K562 (cell line): Measurements from ENCODE around the gene EZH1. TPM values are rescaled to one million over a fixed set of nuclear protein-coding genes. Genes with fewer than 3 reads are reported as not detected.
A peak's percentile ranks its signal among the peaks of the same experiment; 100 is the strongest.

ENCODE experiments used
- ATF1 ChIP-seq, 2 experiments: fragments of 450-650 bp in 1 of 2; IDR thresholded peaks; 2 replicates each; pipeline ENCODE4 v1.6.1; 2016; ENCODE audit warnings: missing compliant biosample characterization in 1 of 2, missing genetic modification characterization in 1 of 2
- CCNT2 ChIP-seq: IDR thresholded peaks from 2 replicates; pipeline ENCODE4 v1.6.1; 2011; ENCODE audit warnings: borderline replicate concordance, low read depth, mild to moderate bottlenecking, moderate library complexity, mixed read lengths, low read length; ENCODE audit not compliant: insufficient read length; ENCODE audit errors: extremely low read depth
- CHD1 ChIP-seq: fragments of 200-600 bp; sonication (generic); IDR thresholded peaks from one replicate; pipeline ENCODE4 v1.6.1; 2012; ENCODE audit warnings: mild to moderate bottlenecking, moderate library complexity, low read length, inconsistent platforms
- ESRRA ChIP-seq: fragments of 450-650 bp; IDR thresholded peaks from 2 replicates; pipeline ENCODE4 v1.6.1; 2014; ENCODE audit warnings: low read depth, mild to moderate bottlenecking, moderate library complexity, borderline replicate concordance
- FOXP4 ChIP-seq: sonication (generic); formaldehyde crosslinking; IDR thresholded peaks from 2 replicates; pipeline ENCODE4 v1.8.0; 2022; ENCODE audit warnings: mild to moderate bottlenecking, missing genetic modification reagents, borderline replicate concordance
- GATAD2B ChIP-seq: fragments of 450-650 bp; IDR thresholded peaks from 2 replicates; pipeline ENCODE4 v1.6.1; 2017; ENCODE audit warnings: mild to moderate bottlenecking, borderline replicate concordance
- HCFC1 ChIP-seq: IDR thresholded peaks from 2 replicates; pipeline ENCODE4 v1.6.1; 2012; ENCODE audit warnings: low read depth, low read length, improper control_type of control experiment
- HMGN3 ChIP-seq: IDR thresholded peaks from 2 replicates; pipeline ENCODE4 v1.6.1; 2011; ENCODE audit warnings: borderline replicate concordance, low read depth, mild to moderate bottlenecking, mixed read lengths, low read length; ENCODE audit not compliant: insufficient read length; ENCODE audit errors: extremely low read depth
- LARP7 ChIP-seq: fragments of 450-650 bp; IDR thresholded peaks from 2 replicates; pipeline ENCODE4 v1.6.1; 2016
- NFE2 ChIP-seq: IDR thresholded peaks from 2 replicates; pipeline ENCODE4 v1.6.1; 2014; ENCODE audit warnings: antibody characterized with exemption, low read depth
- NONO ChIP-seq, 2 experiments: fragments of 200-400 bp in 1 of 2; fragments of 450-650 bp in 1 of 2; formaldehyde crosslinking in 1 of 2; IDR thresholded peaks; 2 replicates each; pipeline ENCODE4 v1.6.1; 2017; ENCODE audit warnings: low read depth in 2 of 2, mild to moderate bottlenecking in 2 of 2, moderate library complexity in 2 of 2, low read length in 1 of 2
- PML ChIP-seq: IDR thresholded peaks from 2 replicates; pipeline ENCODE4 v1.6.1; 2012; ENCODE audit warnings: low read length, inconsistent platforms
- POLR2G ChIP-seq: fragments of 200-400 bp; formaldehyde crosslinking; IDR thresholded peaks from 2 replicates; pipeline ENCODE4 v1.6.1; 2017; ENCODE audit warnings: low read depth, mild to moderate bottlenecking, antibody characterized with exemption, low read length, moderate library complexity
- PTBP1 ChIP-seq: fragments of 200-400 bp; formaldehyde crosslinking; IDR thresholded peaks from 2 replicates; pipeline ENCODE4 v1.6.1; 2017; ENCODE audit warnings: low read depth, low read length
- RBFOX2 ChIP-seq: fragments of 200-400 bp; formaldehyde crosslinking; IDR thresholded peaks from 2 replicates; pipeline ENCODE4 v1.6.1; 2017; ENCODE audit warnings: low read depth, mild to moderate bottlenecking, low read length, moderate library complexity
- SAFB ChIP-seq: fragments of 200-400 bp; formaldehyde crosslinking; IDR thresholded peaks from 2 replicates; pipeline ENCODE4 v1.6.1; 2017; ENCODE audit warnings: low read depth, low read length, borderline replicate concordance
- SIN3A ChIP-seq, 2 experiments: fragments of 150-350 bp in 1 of 2; IDR thresholded peaks; 2 replicates each; pipeline ENCODE4 v1.6.1; 2011 to 2016; ENCODE audit warnings: borderline replicate concordance in 2 of 2, low read depth in 2 of 2, low read length in 2 of 2, mild to moderate bottlenecking in 2 of 2, moderate library complexity in 2 of 2; ENCODE audit not compliant: control insufficient read depth in 1 of 2
- TRIM25 ChIP-seq: fragments of 450-650 bp; IDR thresholded peaks from 2 replicates; pipeline ENCODE4 v1.7.0; 2016; ENCODE audit warnings: borderline replicate concordance
- YBX1 ChIP-seq: fragments of 450-650 bp; IDR thresholded peaks from 2 replicates; pipeline ENCODE4 v1.7.1; 2016; ENCODE audit warnings: mild to moderate bottlenecking
- ZBTB2 ChIP-seq: fragments of 450-650 bp; IDR thresholded peaks from 2 replicates; pipeline ENCODE4 v1.6.1; 2016; ENCODE audit warnings: antibody characterized with exemption
- ZFX ChIP-seq: sonication (generic); formaldehyde crosslinking; IDR thresholded peaks from 2 replicates; pipeline ENCODE4 v1.8.0; 2022; ENCODE audit warnings: mild to moderate bottlenecking, missing genetic modification reagents, moderate library complexity
- ZNF41 ChIP-seq: fragments of 250-450 bp; sonication (Bioruptor Pico); conservative IDR thresholded peaks from 2 replicates; pipeline ENCODE4 v1.4.0; 2020; ENCODE audit warnings: mild to moderate bottlenecking
- ZNF589 ChIP-seq: fragments of 200-800 bp; sonication (Bioruptor generic); IDR thresholded peaks from 2 replicates; pipeline ENCODE4 v1.6.1; 2016; ENCODE audit warnings: low read depth, missing genetic modification characterization, missing compliant biosample characterization
- polyA plus RNA-seq, 8 experiments: library from polyadenylated mRNA; depleted of rRNA in 4 of 8; stranded (reverse) in 5 of 8; unstranded in 3 of 8; fragments of >200 nt; fragmentation: Nextera tagmentation in 2 of 8; fragmentation: Illumina TruSeq in 1 of 8; extraction: Ambion mirVana in 2 of 8; extraction: Trizol in 1 of 8; gene quantifications; 2 replicates each; pipeline versions ENCODE4 v1.2.1 to v1.2.3, GENCODE V29; 2011 to 2014; ENCODE audit warnings: inconsistent platforms in 1 of 8, missing spikeins in 1 of 8
- total RNA-seq, 7 experiments: library from RNA; depleted of rRNA in 6 of 7; stranded (reverse); fragments of >200 nt in 6 of 7; fragmentation: Illumina TruSeq in 2 of 7; extraction: Trizol in 2 of 7; gene quantifications; 2 replicates each; pipeline versions ENCODE4 v1.2.1 to v1.2.3, GENCODE V29; 2011 to 2021; ENCODE audit warnings: low replicate concordance in 1 of 7

The EZH1 gene
- total and polyA plus RNA-seq, 9 of the 15 experiments (the other 6 are each of a cell fraction or from before 2014, with no cell fraction given): 8.6 to 40.8 (median 22.9) TPM

DNA sequence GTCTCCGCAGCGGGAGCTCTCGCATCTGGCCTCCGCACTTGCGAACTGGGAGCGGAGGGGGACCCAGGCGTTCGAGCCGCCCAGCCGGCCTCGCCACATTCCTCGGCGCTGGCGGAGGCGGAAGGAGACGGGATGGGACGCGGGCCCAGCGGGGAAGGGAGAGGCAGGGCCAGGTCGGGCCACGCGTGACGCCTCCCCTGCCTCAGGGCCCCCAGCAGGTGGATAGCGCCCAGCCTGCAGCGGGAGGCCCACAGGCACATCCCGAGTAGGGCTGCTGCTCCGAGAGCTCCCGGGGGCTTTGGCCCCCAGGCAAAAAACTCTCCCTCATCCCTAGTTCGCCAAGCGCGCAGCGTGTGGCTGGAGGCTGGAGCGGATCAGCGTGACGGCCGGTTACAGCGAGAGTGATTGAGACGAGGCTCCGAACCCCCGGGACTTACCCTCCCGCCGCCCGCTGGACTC is 68.8 kb downstream of the EZH1 start (continued):
- TF ChIP-seq ZNF41 (no peak), YBX1 (no peak), SAFB (peak; percentile 70; the same call in 1 of the 2 replicates), PML (no peak), RBFOX2 (peak; percentile 60; the same call in 1 of the 2 replicates), GATAD2B (0 out of 2 replicates have a peak, but pooled peaks have one; percentile 24), ATF1 (CRISPR knock-in tag; IDR thresholded peaks at IDR 0.05) (no peak), ATF1 (tag; IDR thresholded peaks at IDR 0.05) (no peak; the same call in 1 of the 2 replicates), ZFX (CRISPR knock-in tag) (peak; percentile 41), ZNF589 (no peak), TRIM25 (no peak), FOXP4 (CRISPR knock-in tag) (no peak), ESRRA (no peak), HCFC1 (no peak), HMGN3 (peak; percentile 27), CHD1 (peak; percentile 32), CCNT2 (peak; percentile 38), NFE2 (no peak), POLR2G (peak; percentile 13), ZBTB2 (peak; percentile 87), LARP7 (no peak), NONO (IDR thresholded peaks at IDR 0.05; ENCODE audit: low read depth in 2 of 2, low read length in 1 of 2) (0 out of 4 replicates have a peak, but pooled peaks of 1 of the 2 experiments have one; percentile 25), SIN3A (IDR thresholded peaks at IDR 0.05; ENCODE audit: borderline replicate concordance in 2 of 2, control insufficient read depth in 1 of 2, low read depth in 2 of 2, low read length in 2 of 2) (peak in 1 of 2 experiments; percentile 60; a peak in 1 of 4 replicates), PTBP1 (0 out of 2 replicates have a peak, but pooled peaks have one; percentile 12)
